K562 (cell line): Measurements from ENCODE around the gene PGM5. TPM values are rescaled to one million over a fixed set of nuclear protein-coding genes. Genes with fewer than 3 reads are reported as not detected.

ENCODE experiments used
- ATAC-seq: fragments of 200-7000 bp; cut with Tn5 transposase; 3 replicates; pipeline ENCODE4 v1.9.1; 2020; ENCODE audit warnings: moderate library complexity
- BruUV-seq: library from RNA; stranded (reverse); fragments of 400-500 nt; replicated peaks from 2 replicates; lab custom pipeline; 2021; lab: Mats Ljungman, UMichigan
- CTCF ChIA-PET: fragments of 300-600 bp; formaldehyde crosslinking; extraction: SDS; loops from one replicate; lab custom pipeline; 2021; ENCODE audit warnings: low intra/inter-chr PET ratio; lab: Yijun Ruan, JAX
- POLR2A ChIA-PET: fragments of 300-600, 350-650 bp; sonication (Branson Sonifier 250); formaldehyde crosslinking; extraction: SDS; loops from one replicate; lab custom pipeline; 2021; ENCODE audit warnings: antibody characterized with exemption, inconsistent platforms; lab: Yijun Ruan, JAX
- DNase-seq, 4 experiments: peaks; one replicate each; pipeline versions ENCODE4 v3.0.0 to v3.0.0-alpha.2; 2011 to 2018; ENCODE audit warnings: low spot score in 3 of 4, mixed read lengths in 3 of 4; ENCODE audit errors: extremely low read depth in 1 of 4
- FAIRE-seq: peaks from 2 replicates; lab custom pipeline; 2011; peaks lifted over from hg19 to GRCh38; lab: Jason Lieb, UNC
- H2AFZ ChIP-seq: 2 replicates; pipeline ENCODE4 v1.6.0; 2011; ENCODE audit warnings: low read depth, low read length, control low read depth, inconsistent platforms
- H3K27ac ChIP-seq: fragments of 200-600 bp; 3 replicates; pipeline ENCODE4 v1.8.0; 2011; ENCODE audit warnings: low read depth, mild to moderate bottlenecking, control low read depth, inconsistent platforms, low read length, moderate library complexity, mixed read lengths; ENCODE audit errors: extremely low read depth
- H3K27me3 ChIP-seq, 2 experiments: fragments of 300-600 bp in 1 of 2; 2 replicates in 1 of 2; 3 replicates in 1 of 2; pipeline versions ENCODE4 v1.6.0 to v1.8.0; 2011; ENCODE audit warnings: inconsistent platforms in 2 of 2, low read length in 2 of 2, mild to moderate bottlenecking in 1 of 2, mixed read lengths in 1 of 2, moderate library complexity in 1 of 2; ENCODE audit not compliant: control insufficient read depth in 2 of 2, insufficient read depth in 2 of 2
- H3K36me3 ChIP-seq: fragments of 300-600 bp; 3 replicates; pipeline ENCODE4 v1.8.0; 2011; ENCODE audit warnings: mild to moderate bottlenecking, low read length, inconsistent platforms; ENCODE audit not compliant: control insufficient read depth, insufficient read depth
- H3K4me1 ChIP-seq, 2 experiments: fragments of 200-600 bp in 1 of 2; replicated peaks in 1 of 2; 2 replicates in 1 of 2; 3 replicates in 1 of 2; pipeline versions ENCODE4 v1.5.1 to v1.8.0; 2011; ENCODE audit warnings: inconsistent platforms in 2 of 2, low read length in 2 of 2, mild to moderate bottlenecking in 1 of 2, mixed read lengths in 1 of 2, moderate library complexity in 1 of 2; ENCODE audit not compliant: control insufficient read depth in 2 of 2, insufficient read depth in 2 of 2
- H3K4me2 ChIP-seq: 2 replicates; pipeline ENCODE4 v1.6.1; 2011; ENCODE audit warnings: low read length, control low read depth, inconsistent platforms, mixed read lengths; ENCODE audit not compliant: insufficient read depth
- H3K4me3 ChIP-seq: fragments of 200-600 bp; sonication (generic), shearing (Covaris generic); 2 replicates; pipeline ENCODE4 v1.5.1; 2016; ENCODE audit warnings: control low read depth, inconsistent platforms
- H3K79me2 ChIP-seq: fragments of 200-600 bp; 3 replicates; pipeline ENCODE4 v1.8.0; 2011; ENCODE audit warnings: low read length, inconsistent platforms; ENCODE audit not compliant: control insufficient read depth, insufficient read depth
- H3K9ac ChIP-seq, 2 experiments: 2 replicates each; pipeline versions ENCODE4 v1.6.0 to v1.6.1; 2011; ENCODE audit warnings: low read depth in 2 of 2, low read length in 2 of 2, control low read depth in 1 of 2, inconsistent platforms in 1 of 2, mild to moderate bottlenecking in 1 of 2, mixed read lengths in 1 of 2; ENCODE audit not compliant: insufficient read depth in 1 of 2
- H3K9me1 ChIP-seq: one replicate; pipeline ENCODE4 v1.6.0; 2011; ENCODE audit warnings: inconsistent platforms, mild to moderate bottlenecking, low read length, moderate library complexity; ENCODE audit not compliant: control insufficient read depth, insufficient read depth
- H3K9me3 ChIP-seq: replicated peaks from 2 replicates; pipeline ENCODE4 v1.5.1; 2011; ENCODE audit warnings: low read depth, low read length, inconsistent platforms; ENCODE audit not compliant: control insufficient read depth, insufficient read depth
- H4K20me1 ChIP-seq: replicated peaks from 2 replicates; pipeline ENCODE4 v1.6.1; 2011; ENCODE audit warnings: low read length, inconsistent platforms, mixed read lengths; ENCODE audit not compliant: control insufficient read depth, insufficient read depth
- CEBPG ChIP-seq, 3 experiments: fragments of 200-800 bp in 1 of 3; sonication (Bioruptor generic) in 1 of 3; sonication (generic) in 1 of 3; formaldehyde crosslinking in 1 of 3; IDR thresholded peaks in 2 of 3; conservative IDR thresholded peaks in 1 of 3; 2 replicates each; pipeline versions ENCODE4 v1.6.1 to v1.8.0; 2016 to 2022; ENCODE audit warnings: missing compliant biosample characterization in 2 of 3, missing genetic modification characterization in 2 of 3, mild to moderate bottlenecking in 1 of 3, missing genetic modification reagents in 1 of 3
- DLX4 ChIP-seq: fragments of 250-450 bp; sonication (Bioruptor Pico); IDR thresholded peaks from 2 replicates; pipeline ENCODE4 v1.6.1; 2021; ENCODE audit warnings: mild to moderate bottlenecking
- GABPB2 ChIP-seq: fragments of 250-450 bp; sonication (Bioruptor Pico); conservative IDR thresholded peaks from 2 replicates; pipeline ENCODE4 v1.5.1; 2021; ENCODE audit warnings: mild to moderate bottlenecking
- KLF6 ChIP-seq: fragments of 250-450 bp; sonication (Bioruptor Pico); IDR thresholded peaks from 2 replicates; pipeline ENCODE4 v1.4.0; 2020; ENCODE audit warnings: mild to moderate bottlenecking, moderate library complexity, borderline replicate concordance
- NCOR1 ChIP-seq: fragments of 450-650 bp; IDR thresholded peaks from 2 replicates; pipeline ENCODE4 v1.6.1; 2016; ENCODE audit warnings: mild to moderate bottlenecking, moderate library complexity
- ZNF518B ChIP-seq: fragments of 250-450 bp; sonication (Bioruptor Pico); IDR thresholded peaks from 2 replicates; pipeline ENCODE4 v1.5.0; 2021; ENCODE audit warnings: mild to moderate bottlenecking, moderate library complexity
- ZNF644 ChIP-seq: fragments of 200-800 bp; sonication (Bioruptor generic); IDR thresholded peaks from 2 replicates; pipeline ENCODE4 v1.6.1; 2016; ENCODE audit warnings: low read depth, missing genetic modification characterization, missing compliant biosample characterization
- ZNF717 ChIP-seq: fragments of 250-450 bp; sonication (Bioruptor Pico); IDR thresholded peaks from 2 replicates; pipeline ENCODE4 v1.5.0; 2021
- WGBS: fragments of 100-300 bp; shearing (Covaris generic); methylation state at CpG from one replicate; pipeline ENCODE4 v1.1.6; 2016; ENCODE audit warnings: low coverage, mixed read lengths; ENCODE audit not compliant: insufficient coverage; ENCODE audit errors: missing lambda C conversion rate; 5-methylcytosine and 5-hydroxymethylcytosine counted together
- in situ Hi-C: fragments of 300-500 bp; cut with MboI; formaldehyde crosslinking; loops from 4 replicates; pipeline ENCODE4 v1.15.0; 2018; ENCODE audit warnings: inconsistent platforms, mixed read lengths
- intact Hi-C: fragments of 100-400 bp; cut with micrococcal nuclease; formaldehyde crosslinking; loops from 2 replicates; pipeline ENCODE4 v1.14.2; 2022
- polyA plus RNA-seq, 8 experiments: library from polyadenylated mRNA; depleted of rRNA in 4 of 8; stranded (reverse) in 5 of 8; unstranded in 3 of 8; fragments of >200 nt; fragmentation: Nextera tagmentation in 2 of 8; fragmentation: Illumina TruSeq in 1 of 8; extraction: Ambion mirVana in 2 of 8; extraction: Trizol in 1 of 8; gene quantifications; 2 replicates each; pipeline versions ENCODE4 v1.2.1 to v1.2.3, GENCODE V29; 2011 to 2014; ENCODE audit warnings: inconsistent platforms in 1 of 8, missing spikeins in 1 of 8
- total RNA-seq, 7 experiments: library from RNA; depleted of rRNA in 6 of 7; stranded (reverse); fragments of >200 nt in 6 of 7; fragmentation: Illumina TruSeq in 2 of 7; extraction: Trizol in 2 of 7; gene quantifications; 2 replicates each; pipeline versions ENCODE4 v1.2.1 to v1.2.3, GENCODE V29; 2011 to 2021; ENCODE audit warnings: low replicate concordance in 1 of 7

Gene PGM5
- total and polyA plus RNA-seq, 9 of the 15 experiments (the other 6 are each of a cell fraction or from before 2014, with no cell fraction given): 0.03 to 0.24 (median 0.15) TPM; not detected in 1

DNA sequence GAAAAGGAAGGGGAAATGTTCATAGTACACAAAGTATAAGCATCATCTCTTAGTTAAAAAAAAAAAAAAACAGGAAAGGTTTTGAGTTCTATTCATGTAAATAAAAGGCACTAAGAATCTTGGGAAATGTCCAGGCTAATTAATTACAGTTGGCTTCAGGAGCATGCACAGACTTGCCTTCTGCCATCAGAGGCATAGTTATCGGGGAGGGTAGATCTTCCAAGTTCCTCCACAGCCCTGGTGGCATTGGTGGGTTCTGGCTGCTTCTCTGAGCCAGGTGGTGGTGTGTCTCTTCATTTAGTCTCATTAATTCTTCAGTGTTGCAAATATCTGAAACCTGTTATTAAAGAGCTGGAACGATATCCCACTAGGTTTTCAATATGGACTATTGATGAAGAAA is 99.0 kb downstream of the PGM5 start (continued):
- TF ChIP-seq ZNF518B (CRISPR knock-in tag) (no peak), ZNF717 (no peak), NCOR1 (no peak), ZNF644 (tag) (no peak), KLF6 (CRISPR knock-in tag) (no peak)

- H3K4me3 ChIP-seq: no peak overlapping the region
- no peaks in the 10 kb centered on the region for H3K9me1 ChIP-seq
- no TSS peak for BruUV-seq
- FAIRE-seq (no peak), ATAC-seq (no peak), DNase-seq (no peak)
- in situ Hi-C loops: no loop called here
- intact Hi-C loops: no loop called here
- ChIA-PET POLR2A (no interaction called here), CTCF (no interaction called here)
- H4K20me1 ChIP-seq: no peaks in the 10 kb centered on the region
- no peak overlapping the region for H2AFZ ChIP-seq
- no peak overlapping the region for H3K9ac ChIP-seq
- H3K4me2 ChIP-seq: no peak overlapping the region
- no peaks in the 10 kb centered on the region for H3K9me3 ChIP-seq
- 0% methylated on average over 1 of the region's 1 CpG for WGBS
- no peak overlapping the region for H3K27ac ChIP-seq
- TF ChIP-seq CEBPG (CRISPR knock-in tag; IDR thresholded peaks at IDR 0.05): no peak
- no peak for TF ChIP-seq CEBPG (tag; conservative IDR thresholded peaks at IDR 0.05 in 1 of 2, IDR thresholded peaks at IDR 0.05 in 1 of 2)
- no peak for TF ChIP-seq GABPB2 (CRISPR knock-in tag)
- no peak for TF ChIP-seq DLX4 (CRISPR knock-in tag)
- peaks cover 0 to 6% of the 10 kb centered on the region in 2 experiments; a peak in 2 of 5 replicates for H3K27me3 ChIP-seq
- H3K79me2 ChIP-seq: no peaks in the 10 kb centered on the region
- H3K4me1 ChIP-seq: no peaks in the 10 kb centered on the region
- H3K36me3 ChIP-seq: no peaks in the 10 kb centered on the region
Measured at GRCh38 chr9:68457803-68458202, 101.4 kb downstream of the PGM5 start.
